ENCODE measurements around the gene LRRC42. TPM values are rescaled to one million over a fixed set of nuclear protein-coding genes. Genes with fewer than 3 reads are reported as not detected.

Gene LRRC42
- total and polyA plus RNA-seq, 2 experiments from 2014 or later, result 39.3 to 49.6 TPM

- peaks cover 13% of the 10 kb centered on the region for H3K4me1 ChIP-seq (ENCODE audit: low read depth)
- DNase-seq (ENCODE audit: low read depth in 1 of 2, low spot score in 1 of 2), result no peak
- no peaks in the 10 kb centered on the region for H3K27me3 ChIP-seq
- H3K36me3 ChIP-seq, result peaks cover 5% of the 10 kb centered on the region
- H3K9me3 ChIP-seq (ENCODE audit: low read depth), result no peaks in the 10 kb centered on the region
- no peak for TF ChIP-seq CTCF (IDR thresholded peaks at IDR 0.05; ENCODE audit: low read depth, low read length)
- H3K4me3 ChIP-seq, result peak overlapping the region; percentile 96
- no peak overlapping the region for H3K27ac ChIP-seq
These were observed 1.2 kb downstream of the LRRC42 start for GRCh38 chr1:53947172-53947907.

- Histone ChIP-seq H3K27me3 (no peaks in the 10 kb centered on the region), H3K36me3 (peaks cover 13% of the 10 kb centered on the region), H3K4me1 (ENCODE audit: low read depth) (peaks cover 13% of the 10 kb centered on the region), H3K9me3 (ENCODE audit: low read depth) (no peaks in the 10 kb centered on the region), H3K4me3 (no peak overlapping the region), H3K27ac (peak overlapping the region; percentile 16)
- no peak for TF ChIP-seq CTCF (IDR thresholded peaks at IDR 0.05; ENCODE audit: low read depth, low read length)
- DNase-seq (ENCODE audit: low read depth in 1 of 2, low spot score in 1 of 2), result no peak
These were observed 2.1 kb downstream of the LRRC42 start for GRCh38 chr1:53948291-53948690.

GRCh38 chr1:53949023-53949990 lies 3.2 kb downstream of the LRRC42 start:
- Histone ChIP-seq H3K36me3 (peaks cover 21% of the 10 kb centered on the region), H3K27me3 (no peaks in the 10 kb centered on the region), H3K9me3 (ENCODE audit: low read depth) (no peaks in the 10 kb centered on the region), H3K4me1 (ENCODE audit: low read depth) (peaks cover 13% of the 10 kb centered on the region), H3K27ac (peak overlapping the region; percentile 58), H3K4me3 (no peak overlapping the region)
- peak; percentile 65 to 70 for DNase-seq (ENCODE audit: low read depth in 1 of 2, low spot score in 1 of 2)
- peak; percentile 64 for TF ChIP-seq CTCF (IDR thresholded peaks at IDR 0.05; ENCODE audit: low read depth, low read length)

GRCh38 chr1:53951697-53952096 lies 5.5 kb downstream of the LRRC42 start:
- Histone ChIP-seq H3K27ac (no peak overlapping the region), H3K9me3 (ENCODE audit: low read depth) (no peaks in the 10 kb centered on the region), H3K4me1 (ENCODE audit: low read depth) (peaks cover 10% of the 10 kb centered on the region), H3K4me3 (no peak overlapping the region), H3K36me3 (peaks cover 26% of the 10 kb centered on the region), H3K27me3 (no peaks in the 10 kb centered on the region)
- TF ChIP-seq CTCF (IDR thresholded peaks at IDR 0.05; ENCODE audit: low read depth, low read length), result no peak
- no peak for DNase-seq (ENCODE audit: low read depth in 1 of 2, low spot score in 1 of 2)

GRCh38 chr1:53954128-53954527 lies 8.0 kb downstream of the LRRC42 start:
- Histone ChIP-seq H3K27me3 (no peaks in the 10 kb centered on the region), H3K36me3 (peaks cover 26% of the 10 kb centered on the region)

More at GRCh38 chr1:53954128-53954527, 8.0 kb downstream of the LRRC42 start:
- no peak for DNase-seq (ENCODE audit: low read depth in 1 of 2, low spot score in 1 of 2)
- no peak for TF ChIP-seq CTCF (IDR thresholded peaks at IDR 0.05; ENCODE audit: low read depth, low read length)
- Histone ChIP-seq H3K4me3 (no peak overlapping the region), H3K9me3 (ENCODE audit: low read depth) (no peaks in the 10 kb centered on the region), H3K27ac (no peak overlapping the region), H3K4me1 (ENCODE audit: low read depth) (peaks cover 20% of the 10 kb centered on the region)
